GM12892 (cell line): ENCODE results near the gene NKG7.

Experiments
- POLR2A ChIP-seq: IDR thresholded peaks from 2 replicates; pipeline ENCODE4 v1.6.1; 2011; ENCODE audit warnings: low read depth, low read length, control low read depth
- POLR2AphosphoS5 ChIP-seq: IDR thresholded peaks from 2 replicates; pipeline ENCODE4 v1.6.1; 2011; ENCODE audit warnings: low read depth, low read length, control low read depth
- TAF1 ChIP-seq: IDR thresholded peaks from 2 replicates; pipeline ENCODE4 v1.6.1; 2011; ENCODE audit warnings: low read depth, mild to moderate bottlenecking, control low read depth, low read length, borderline replicate concordance

- no peak for TF ChIP-seq POLR2AphosphoS5
- no peak for TF ChIP-seq POLR2A
- TF ChIP-seq TAF1 = no peak
Measured at GRCh38 chr19:51415187-51415586, 42.7 kb upstream of the NKG7 start.
